ENCODE results near the gene PFAS. TPM values are rescaled to one million over a fixed set of nuclear protein-coding genes. Genes with fewer than 3 reads are reported as not detected.

The PFAS gene
- polyA plus RNA-seq, 1 donor from 2014 or later, result 11.7 TPM

- Histone ChIP-seq H3K36me3 (ENCODE audit: insufficient read depth, low read length) (no peaks in the 10 kb centered on the region), H3K27me3 (ENCODE audit: insufficient read depth, low read depth, low read length) (peaks cover 22% of the 10 kb centered on the region), H3K9me3 (ENCODE audit: low read length) (no peaks in the 10 kb centered on the region), H2AFZ (ENCODE audit: low read depth, low read length) (no peak overlapping the region), H3K9me2 (ENCODE audit: insufficient read depth, low read length) (no peaks in the 10 kb centered on the region), H3K9ac (ENCODE audit: low read length) (no peak overlapping the region), H3K79me2 (replicated peaks; ENCODE audit: insufficient read depth, low read length) (no peaks in the 10 kb centered on the region), H4K20me1 (ENCODE audit: insufficient read depth) (no peaks in the 10 kb centered on the region), H3K4me3 (ENCODE audit: low read length) (peak overlapping the region; percentile 49), H3K27ac (ENCODE audit: low read length) (no peak overlapping the region), H3F3A (ENCODE audit: insufficient read depth, low read length, poor library complexity, severe bottlenecking) (no peaks in the 10 kb centered on the region), H3K4me2 (ENCODE audit: low read length) (no peak overlapping the region)
- TF ChIP-seq POLR2AphosphoS5 (IDR thresholded peaks at IDR 0.05), result no peak
- no peak for TF ChIP-seq RAD21 (conservative IDR thresholded peaks at IDR 0.05)
- TF ChIP-seq TAF1 (IDR thresholded peaks at IDR 0.05; ENCODE audit: low read depth), result no peak
- no peak for TF ChIP-seq CTCF (IDR thresholded peaks at IDR 0.05; ENCODE audit: poor library complexity, severe bottlenecking)
- no peak for TF ChIP-seq REST (IDR thresholded peaks at IDR 0.05; ENCODE audit: borderline replicate concordance)
- TF ChIP-seq EP300 (conservative IDR thresholded peaks at IDR 0.05; ENCODE audit: poor library complexity, severe bottlenecking), result no peak
- TF ChIP-seq MXI1 (conservative IDR thresholded peaks at IDR 0.05; ENCODE audit: poor library complexity, severe bottlenecking), result no peak
- TF ChIP-seq EZH2 (IDR thresholded peaks at IDR 0.05; ENCODE audit: borderline replicate concordance, insufficient read depth, low read length, poor library complexity, severe bottlenecking), result no peak
Measured at GRCh38 chr17:8314797-8315763, 66.0 kb downstream of the PFAS start.

GRCh38 chr17:8315764-8316217, 66.7 kb downstream of the PFAS start:
- H3K9me3 ChIP-seq (ENCODE audit: low read length), result no peaks in the 10 kb centered on the region
- H3K4me2 ChIP-seq (ENCODE audit: low read length), result no peak overlapping the region
- peak overlapping the region; percentile 49 for H3K4me3 ChIP-seq (ENCODE audit: low read length)
- H4K20me1 ChIP-seq (ENCODE audit: insufficient read depth), result no peaks in the 10 kb centered on the region
- no peak overlapping the region for H3K9ac ChIP-seq (ENCODE audit: low read length)
- H3K9me2 ChIP-seq (ENCODE audit: insufficient read depth, low read length), result no peaks in the 10 kb centered on the region
- H3K36me3 ChIP-seq (ENCODE audit: insufficient read depth, low read length), result no peaks in the 10 kb centered on the region
- H3K79me2 ChIP-seq (replicated peaks; ENCODE audit: insufficient read depth, low read length), result no peaks in the 10 kb centered on the region
- H2AFZ ChIP-seq (ENCODE audit: low read depth, low read length), result no peak overlapping the region
- peaks cover 22% of the 10 kb centered on the region for H3K27me3 ChIP-seq (ENCODE audit: insufficient read depth, low read depth, low read length)
- no peak for TF ChIP-seq CTCF (IDR thresholded peaks at IDR 0.05; ENCODE audit: poor library complexity, severe bottlenecking)
- H3F3A ChIP-seq (ENCODE audit: insufficient read depth, low read length, poor library complexity, severe bottlenecking), result no peaks in the 10 kb centered on the region
- H3K27ac ChIP-seq (ENCODE audit: low read length), result no peak overlapping the region
